Left ventricle myocardium superior (tissue), 1 donor: ENCODE measurements around the gene CROT. TPM values are rescaled to one million over a fixed set of nuclear protein-coding genes. Genes with fewer than 3 reads are reported as not detected.

Source experiments
- ATAC-seq: fragments of 200-7000 bp; cut with Tn5 transposase; one replicate; pipeline ENCODE4 v1.9.1; 2020; ENCODE audit warnings: mild to moderate bottlenecking, moderate library complexity
- DNase-seq: peaks from one replicate; pipeline ENCODE4 v3.0.0-alpha.2; 2020
- intact Hi-C: fragments of 100-400 bp; cut with micrococcal nuclease; formaldehyde crosslinking; loops from one replicate; pipeline ENCODE4 v1.11.0; 2022
- total RNA-seq: library from RNA; stranded (reverse); fragmentation: NEBNext Ultra II Directional; extraction: Animal tissue kit (Norgen Biotek cat#: 25700); gene quantifications from one replicate; pipeline ENCODE4 v1.2.1, GENCODE V29; 2021
- donor health status: DM: no; HTN: yes; CAD: no; lungs with severe emphysema.

CROT gene
- total RNA-seq, 1 donor from 2014 or later, result 8.8 TPM

DNA sequence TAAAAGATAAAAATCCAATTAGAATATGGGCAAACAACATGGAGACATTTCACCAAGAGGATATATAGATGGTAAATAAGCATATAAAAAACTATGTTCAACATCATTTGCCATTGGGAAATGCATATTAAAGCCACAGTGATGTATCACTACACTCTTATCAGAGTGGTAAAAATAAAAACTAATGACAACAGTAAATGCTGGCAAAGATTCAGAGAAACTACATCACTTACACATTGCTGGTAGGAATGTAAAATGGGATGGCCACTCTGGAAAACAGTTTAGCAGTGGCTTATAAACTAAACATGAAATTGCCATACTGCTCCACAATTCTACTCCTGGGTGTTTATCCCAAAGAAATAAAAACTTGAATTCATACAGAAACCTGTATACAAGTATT, 59.2 kb downstream of the CROT start:
- intact Hi-C loops, result no loop called here
- ATAC-seq, result peak; percentile 31
- no peak for DNase-seq

DNA sequence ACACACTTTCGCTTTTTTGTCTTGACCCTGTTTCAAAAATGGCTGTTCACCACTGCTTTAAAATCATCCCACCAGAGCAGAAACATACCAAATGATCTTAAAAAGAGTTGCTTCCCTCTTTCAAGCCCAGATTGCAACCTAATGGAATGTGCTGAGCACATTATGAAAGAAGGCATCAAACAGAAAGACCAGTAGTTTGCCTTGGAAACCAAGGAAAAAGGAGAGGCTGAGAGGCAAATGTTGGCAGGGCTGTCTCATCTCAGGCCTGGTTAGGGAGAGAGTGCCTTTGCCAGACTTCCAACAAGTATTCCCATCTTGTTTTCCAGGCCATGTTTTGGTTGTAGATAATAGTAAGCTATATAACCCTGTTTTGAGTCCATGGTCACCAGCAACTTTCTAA, 65.7 kb downstream of the CROT start:
- intact Hi-C loops, result no loop called here
- ATAC-seq (no peak), DNase-seq (no peak)

GRCh38 chr7:87413029-87413428, 67.6 kb downstream of the CROT start:
- ATAC-seq (no peak), DNase-seq (no peak)
- intact Hi-C loops, result no loop called here

GRCh38 chr7:87413951-87414793, 68.7 kb downstream of the CROT start:
- DNase-seq (no peak), ATAC-seq (peak; percentile 45)
- intact Hi-C loops, result no loop called here

DNA sequence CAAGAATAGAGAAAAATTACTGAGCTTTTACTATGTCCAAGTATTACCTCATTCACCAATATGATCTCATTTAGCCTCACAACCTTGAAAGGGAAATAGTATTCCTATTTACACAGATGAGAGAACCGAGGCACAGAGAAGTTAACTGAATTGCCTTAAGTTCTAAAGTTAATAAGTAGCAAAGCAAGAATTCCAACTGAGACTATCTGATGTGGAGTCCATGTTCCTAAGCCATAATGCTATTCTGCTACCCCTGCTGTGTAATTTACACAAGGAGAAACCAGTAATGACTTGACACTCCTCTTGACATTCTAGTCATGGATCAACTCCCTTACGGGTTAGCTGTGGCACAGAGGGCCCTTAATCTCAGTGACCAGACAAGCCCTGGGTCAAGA, 69.3 kb downstream of the CROT start:
- ATAC-seq (no peak), DNase-seq (no peak)
- intact Hi-C loops, result loop anchor here (5.0 kb wide), 1 partner anchor 102 kb away; no protein-coding TSS in a partner anchor

GRCh38 chr7:87416682-87417587, 71.5 kb downstream of the CROT start:
- DNase-seq (no peak), ATAC-seq (peak; percentile 61)
- intact Hi-C loops, result loop anchor here (5.0 kb wide), 1 partner anchor 105 kb away; no protein-coding TSS in a partner anchor

DNA sequence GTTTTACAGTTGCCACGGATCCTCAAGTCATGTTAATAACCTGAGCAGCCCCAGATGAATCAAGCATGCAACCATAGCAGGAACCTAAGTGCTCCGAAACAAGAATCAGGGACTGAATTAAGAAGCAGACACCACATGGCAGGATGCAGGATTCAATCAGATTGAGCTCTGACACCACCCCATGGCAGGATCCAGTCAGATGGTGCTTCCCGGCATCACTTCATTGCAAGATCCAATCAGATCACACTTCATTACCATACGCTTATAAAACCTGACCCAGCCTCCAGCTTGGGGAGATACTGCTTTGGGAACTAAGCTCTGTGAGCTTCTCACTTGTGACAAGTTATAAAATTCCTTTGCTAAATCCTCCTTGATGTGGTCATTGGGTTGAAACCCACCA, 74.7 kb downstream of the CROT start:
- no peak for DNase-seq
- intact Hi-C loops, result no loop called here
- no peak for ATAC-seq

GRCh38 chr7:87424075-87424474, 78.6 kb downstream of the CROT start:
- peak; percentile 47 for ATAC-seq
- DNase-seq, result no peak
- intact Hi-C loops, result no loop called here

- no peak for ATAC-seq
- no peak for DNase-seq
- intact Hi-C loops, result no loop called here
Measured at GRCh38 chr7:87426160-87426559, 80.7 kb downstream of the CROT start.

- intact Hi-C loops, result no loop called here
- DNase-seq (no peak), ATAC-seq (peak; percentile 54)
Measured at GRCh38 chr7:87427288-87427687, 81.8 kb downstream of the CROT start.

DNA sequence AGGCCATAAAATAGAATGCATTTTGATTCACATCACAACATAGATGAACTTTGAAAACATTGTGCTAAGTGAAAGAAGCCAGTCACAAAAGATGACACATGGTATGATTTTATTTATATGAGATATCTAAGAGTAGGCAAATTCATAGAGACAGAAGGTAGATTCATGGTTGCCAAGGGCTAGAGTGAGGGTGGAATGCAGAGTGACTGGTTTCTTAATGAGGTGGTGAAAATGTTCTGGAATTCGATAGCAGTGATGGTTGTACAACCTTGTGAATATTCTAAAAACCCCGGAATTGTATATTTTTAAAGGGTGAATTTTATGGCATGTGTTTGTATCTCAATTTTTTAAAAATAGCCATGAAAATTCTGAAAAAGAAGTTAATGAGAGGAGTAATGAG, 87.1 kb downstream of the CROT start:
- intact Hi-C loops, result no loop called here
- DNase-seq (no peak), ATAC-seq (no peak)

GRCh38 chr7:87435546-87435945, 90.1 kb downstream of the CROT start:
- ATAC-seq, result no peak
- DNase-seq, result no peak
- intact Hi-C loops, result no loop called here

- intact Hi-C loops, result no loop called here
- no peak for ATAC-seq
- no peak for DNase-seq
Measured at GRCh38 chr7:87445897-87446296, 100.4 kb downstream of the CROT start.

GRCh38 chr7:87447116-87447635, 101.7 kb downstream of the CROT start:
- intact Hi-C loops, result no loop called here
- DNase-seq (no peak), ATAC-seq (no peak)

DNA sequence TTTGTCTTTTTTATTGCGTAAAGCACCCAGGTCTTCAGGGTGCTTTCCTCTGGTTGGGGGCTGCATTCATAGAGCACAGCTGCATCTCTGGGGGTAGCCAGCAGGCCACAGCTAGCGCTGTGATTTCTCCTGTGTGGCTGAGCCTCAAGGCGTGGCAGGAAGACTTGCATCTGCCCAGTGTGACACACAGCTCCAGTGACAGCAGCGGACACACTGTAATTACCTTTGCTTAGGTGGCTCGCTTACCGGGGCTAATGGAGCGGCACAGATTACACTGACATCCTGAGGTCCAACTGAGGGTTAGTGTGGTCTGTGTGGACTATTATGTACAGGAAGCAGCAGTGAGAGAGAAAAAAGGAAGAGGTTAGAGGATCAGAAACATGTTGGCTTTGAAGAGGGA, 102.9 kb downstream of the CROT start:
- intact Hi-C loops, result no loop called here
- no peak for ATAC-seq
- no peak for DNase-seq

Other genes with a start within 250 kb of the CROT start
- gene DMTF1, start 193.2 kb upstream of the CROT start, total RNA-seq, result 24.4 TPM
- gene TMEM243, start 125.9 kb upstream of the CROT start, total RNA-seq, result 4.3 TPM
- 5.7 TPM for gene ABCB4, start 130.0 kb downstream of the CROT start, total RNA-seq